Measurements from ENCODE around the gene BATF2.
A peak's percentile ranks its signal among the peaks of the same experiment; 100 is the strongest.
"Not testable (repeated sequence)": the region's sequence is repeated elsewhere in the genome, so short reads cannot be mapped to it uniquely, and the experiment has no call there.

Gene BATF2

DNA sequence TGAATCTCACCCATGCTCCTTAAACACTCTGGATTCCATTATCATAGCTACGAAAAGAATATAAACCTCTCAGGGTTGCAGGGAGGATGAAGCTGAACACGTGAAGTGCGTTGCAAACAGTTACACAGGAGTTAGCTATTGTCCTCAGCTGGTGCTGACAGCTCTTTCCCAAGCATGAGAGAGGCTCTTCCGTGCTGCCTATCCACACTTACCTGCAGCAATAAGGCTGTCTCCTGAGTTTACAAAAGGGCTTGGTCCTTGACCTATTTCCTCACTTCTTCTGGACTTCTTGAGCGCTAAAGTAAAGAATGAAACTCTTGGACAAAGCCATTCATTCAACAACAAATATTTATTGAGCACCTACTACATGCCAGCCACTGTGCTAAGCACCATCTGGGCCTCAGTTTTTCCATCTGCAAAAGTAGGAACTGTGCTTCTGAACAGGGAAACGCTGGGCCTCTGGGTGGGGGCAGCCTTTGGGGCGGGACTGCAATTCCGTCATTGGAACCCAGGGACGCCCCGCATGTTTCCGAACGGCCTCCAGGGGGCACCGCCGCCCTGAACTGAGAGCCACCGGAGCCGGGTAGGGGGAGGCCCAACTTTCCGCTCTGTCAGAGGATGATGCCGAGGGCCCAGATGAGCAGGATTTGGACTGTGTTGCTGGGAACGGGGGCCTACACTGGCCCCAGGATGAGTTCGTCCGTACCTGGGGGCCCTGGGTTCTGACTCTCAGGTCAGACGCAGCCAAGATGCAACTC, 16.5 kb upstream of the BATF2 start:
- Histone ChIP-seq H3K9me3 (ENCODE audit: low read length) (no peaks in the 10 kb centered on the region), H3K4me1 (ENCODE audit: insufficient read depth, low read length) (peaks cover 13% of the 10 kb centered on the region), H3K36me3 (ENCODE audit: insufficient read depth, low read length) (peaks cover 8% of the 10 kb centered on the region), H3K27me3 (ENCODE audit: control insufficient read depth in 1 of 2, insufficient read depth in 2 of 2, low read length in 2 of 2) (no peaks in the 10 kb centered on the region), H3K4me3 (ENCODE audit: low read depth in 1 of 2, low read length in 2 of 2) (peak overlapping the region; percentile 82 to 92), H3K9ac (ENCODE audit: low read length) (peak overlapping the region; percentile 93), H3K27ac (ENCODE audit: low read depth, low read length) (peak overlapping the region; percentile 99)

DNA sequence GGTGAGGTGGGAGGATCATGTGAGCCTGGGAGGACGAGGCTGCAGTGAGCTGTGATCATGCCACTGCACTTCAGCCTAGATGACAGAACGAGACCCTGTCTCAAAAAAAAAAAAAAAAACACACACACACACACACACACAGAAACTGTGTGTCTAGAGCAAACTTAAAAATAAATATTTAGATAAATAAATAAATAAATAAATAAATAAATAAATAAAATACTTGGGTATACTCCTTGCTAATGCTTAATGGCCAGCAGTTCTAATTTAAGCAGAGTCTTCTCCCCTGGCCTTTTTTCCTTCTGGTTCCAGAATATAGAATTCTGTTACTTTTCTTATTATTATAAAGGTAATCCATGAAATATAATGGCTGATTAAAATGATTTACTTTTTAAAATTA, 12.1 kb upstream of the BATF2 start:
- no peaks in the 10 kb centered on the region for H3K9me3 ChIP-seq (ENCODE audit: low read length)
- H3K4me3 ChIP-seq (ENCODE audit: low read depth in 1 of 2, low read length in 2 of 2): no peak overlapping the region
- H3K4me1 ChIP-seq (ENCODE audit: insufficient read depth, low read length): peaks cover 8% of the 10 kb centered on the region
- H3K27ac ChIP-seq (ENCODE audit: low read depth, low read length): no peak overlapping the region
- no peak overlapping the region for H3K9ac ChIP-seq (ENCODE audit: low read length)
- H3K36me3 ChIP-seq (ENCODE audit: insufficient read depth, low read length): no peaks in the 10 kb centered on the region
- no peaks in the 10 kb centered on the region for H3K27me3 ChIP-seq (ENCODE audit: control insufficient read depth in 1 of 2, insufficient read depth in 2 of 2, low read length in 2 of 2)

DNA sequence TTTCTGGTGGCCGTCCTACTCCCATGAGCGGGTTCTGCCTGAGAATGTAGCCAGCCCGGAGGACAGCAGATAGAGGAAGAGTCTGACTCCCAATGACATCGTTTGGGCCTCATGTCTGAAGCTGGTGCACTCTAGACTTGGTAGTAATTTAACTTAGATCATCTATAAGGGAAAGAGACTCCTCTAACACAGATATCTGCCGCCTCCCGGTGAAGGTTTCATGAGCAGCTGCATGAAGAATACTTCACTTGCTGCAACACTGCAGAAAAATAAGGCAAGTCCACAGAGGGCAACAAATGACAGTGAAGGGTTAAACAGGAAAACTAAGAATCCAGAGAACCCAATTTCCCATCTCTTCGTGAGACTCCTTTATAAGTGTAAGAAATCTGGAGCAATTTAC, 11.2 kb upstream of the BATF2 start:
- Histone ChIP-seq H3K9me3 (ENCODE audit: low read length) (no peaks in the 10 kb centered on the region), H3K36me3 (ENCODE audit: insufficient read depth, low read length) (no peaks in the 10 kb centered on the region), H3K9ac (ENCODE audit: low read length) (no peak overlapping the region), H3K4me1 (ENCODE audit: insufficient read depth, low read length) (peaks cover 3% of the 10 kb centered on the region), H3K27me3 (ENCODE audit: control insufficient read depth in 1 of 2, insufficient read depth in 2 of 2, low read length in 2 of 2) (no peaks in the 10 kb centered on the region), H3K27ac (ENCODE audit: low read depth, low read length) (no peak overlapping the region), H3K4me3 (ENCODE audit: low read depth in 1 of 2, low read length in 2 of 2) (no peak overlapping the region)

DNA sequence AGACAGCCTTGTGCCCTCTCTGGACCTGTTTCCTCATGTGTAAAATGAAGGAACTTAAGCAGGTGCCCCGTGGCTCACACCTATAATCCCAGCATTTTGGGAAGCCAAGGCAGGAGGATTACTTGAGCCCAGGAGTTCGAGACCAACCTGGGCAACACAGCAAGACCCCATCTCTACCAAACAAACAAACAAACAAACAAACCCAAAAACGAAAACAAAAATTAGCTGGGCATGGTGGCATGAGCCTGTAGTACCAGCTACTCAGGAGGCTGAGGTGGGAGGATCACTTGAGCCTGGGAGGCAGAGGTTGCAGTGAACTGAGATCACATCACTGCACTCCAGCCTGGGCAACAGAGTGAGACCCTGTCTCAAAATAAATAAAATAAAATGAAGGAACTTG, 7.2 kb upstream of the BATF2 start:
- H3K4me3 ChIP-seq (ENCODE audit: low read depth in 1 of 2, low read length in 2 of 2): not testable (repeated sequence)

DNA sequence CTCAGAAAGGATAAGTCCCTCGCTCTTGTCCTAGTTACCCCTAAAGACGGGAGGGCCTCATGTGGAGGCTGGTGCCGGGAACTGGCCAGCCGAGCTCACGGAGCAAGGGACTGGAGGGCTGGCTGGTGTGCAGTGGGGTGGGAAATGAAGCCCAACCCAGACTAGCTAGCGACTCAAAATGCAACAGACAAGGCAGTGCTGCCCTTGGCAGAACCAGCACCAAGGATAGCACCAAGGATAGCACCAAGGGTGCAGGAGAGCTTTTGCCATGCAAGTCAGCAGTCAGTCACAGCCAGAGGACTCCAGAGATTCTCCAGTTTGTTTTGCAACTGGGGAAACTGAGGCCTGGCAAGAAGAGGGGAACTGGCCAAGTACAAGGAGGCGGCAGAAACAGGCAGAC, 6.5 kb upstream of the BATF2 start:
- Histone ChIP-seq H3K27ac (ENCODE audit: low read depth, low read length) (no peak overlapping the region), H3K4me1 (ENCODE audit: insufficient read depth, low read length) (no peaks in the 10 kb centered on the region), H3K4me3 (ENCODE audit: low read depth in 1 of 2, low read length in 2 of 2) (no peak overlapping the region), H3K9me3 (ENCODE audit: low read length) (no peaks in the 10 kb centered on the region), H3K9ac (ENCODE audit: low read length) (no peak overlapping the region), H3K36me3 (ENCODE audit: insufficient read depth, low read length) (no peaks in the 10 kb centered on the region), H3K27me3 (ENCODE audit: control insufficient read depth in 1 of 2, insufficient read depth in 2 of 2, low read length in 2 of 2) (no peaks in the 10 kb centered on the region)

More for the DNA sequence above, 7.2 kb upstream of the BATF2 start:
- not testable (repeated sequence) for H3K36me3 ChIP-seq (ENCODE audit: insufficient read depth, low read length); H3K9me3 ChIP-seq (ENCODE audit: low read length); H3K4me1 ChIP-seq (ENCODE audit: insufficient read depth, low read length); H3K27me3 ChIP-seq (ENCODE audit: control insufficient read depth in 1 of 2, insufficient read depth in 2 of 2, low read length in 2 of 2); H3K9ac ChIP-seq (ENCODE audit: low read length); H3K27ac ChIP-seq (ENCODE audit: low read depth, low read length)

DNA sequence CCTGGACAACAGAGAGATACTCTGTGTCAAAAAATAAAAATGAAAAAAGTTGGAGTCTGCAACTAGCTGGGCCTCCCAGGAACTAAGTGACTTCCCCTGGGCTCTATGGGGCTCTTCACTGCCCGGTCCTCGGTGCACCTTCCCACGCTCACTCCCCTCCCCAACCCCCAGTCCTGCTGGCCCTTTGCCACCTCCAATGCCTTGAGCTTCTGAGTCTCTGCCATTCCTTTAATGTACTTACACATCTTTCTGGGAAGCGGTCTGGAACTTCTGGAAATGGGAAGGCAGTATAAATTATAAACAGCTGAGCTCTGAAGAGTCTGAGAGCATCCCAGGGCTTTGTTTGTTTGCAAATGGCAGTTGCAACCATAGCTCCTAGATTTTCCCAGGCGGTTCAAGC, 5.9 kb upstream of the BATF2 start:
- Histone ChIP-seq H3K9me3 (ENCODE audit: low read length) (no peaks in the 10 kb centered on the region), H3K36me3 (ENCODE audit: insufficient read depth, low read length) (no peaks in the 10 kb centered on the region), H3K27me3 (ENCODE audit: control insufficient read depth in 1 of 2, insufficient read depth in 2 of 2, low read length in 2 of 2) (no peaks in the 10 kb centered on the region), H3K27ac (ENCODE audit: low read depth, low read length) (no peak overlapping the region), H3K9ac (ENCODE audit: low read length) (no peak overlapping the region), H3K4me3 (ENCODE audit: low read depth in 1 of 2, low read length in 2 of 2) (no peak overlapping the region), H3K4me1 (ENCODE audit: insufficient read depth, low read length) (no peaks in the 10 kb centered on the region)

DNA sequence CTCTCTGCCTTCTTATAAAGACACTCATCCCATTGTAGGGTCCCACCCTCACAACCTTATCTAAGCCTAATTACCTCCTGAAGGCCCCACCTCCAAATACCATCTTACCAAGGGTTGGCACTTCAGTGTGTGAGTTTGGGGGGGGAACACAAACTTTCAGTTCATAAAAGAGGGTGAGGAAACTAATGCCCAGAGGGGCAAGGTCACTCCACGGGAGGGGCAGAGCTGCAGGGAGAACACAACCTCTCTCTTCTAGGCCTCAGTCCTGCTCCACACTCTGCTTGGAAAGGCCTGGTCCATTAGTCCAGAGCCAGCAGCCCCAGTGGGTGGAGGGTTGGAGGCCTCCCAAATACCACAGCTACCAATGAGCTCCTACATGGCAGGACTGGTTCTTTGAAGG, 2.7 kb upstream of the BATF2 start:
- Histone ChIP-seq H3K9ac (ENCODE audit: low read length) (no peak overlapping the region), H3K36me3 (ENCODE audit: insufficient read depth, low read length) (no peaks in the 10 kb centered on the region), H3K27ac (ENCODE audit: low read depth, low read length) (no peak overlapping the region), H3K27me3 (ENCODE audit: control insufficient read depth in 1 of 2, insufficient read depth in 2 of 2, low read length in 2 of 2) (no peaks in the 10 kb centered on the region), H3K4me3 (ENCODE audit: low read depth in 1 of 2, low read length in 2 of 2) (no peak overlapping the region), H3K9me3 (ENCODE audit: low read length) (no peaks in the 10 kb centered on the region), H3K4me1 (ENCODE audit: insufficient read depth, low read length) (peaks cover 21% of the 10 kb centered on the region)

DNA sequence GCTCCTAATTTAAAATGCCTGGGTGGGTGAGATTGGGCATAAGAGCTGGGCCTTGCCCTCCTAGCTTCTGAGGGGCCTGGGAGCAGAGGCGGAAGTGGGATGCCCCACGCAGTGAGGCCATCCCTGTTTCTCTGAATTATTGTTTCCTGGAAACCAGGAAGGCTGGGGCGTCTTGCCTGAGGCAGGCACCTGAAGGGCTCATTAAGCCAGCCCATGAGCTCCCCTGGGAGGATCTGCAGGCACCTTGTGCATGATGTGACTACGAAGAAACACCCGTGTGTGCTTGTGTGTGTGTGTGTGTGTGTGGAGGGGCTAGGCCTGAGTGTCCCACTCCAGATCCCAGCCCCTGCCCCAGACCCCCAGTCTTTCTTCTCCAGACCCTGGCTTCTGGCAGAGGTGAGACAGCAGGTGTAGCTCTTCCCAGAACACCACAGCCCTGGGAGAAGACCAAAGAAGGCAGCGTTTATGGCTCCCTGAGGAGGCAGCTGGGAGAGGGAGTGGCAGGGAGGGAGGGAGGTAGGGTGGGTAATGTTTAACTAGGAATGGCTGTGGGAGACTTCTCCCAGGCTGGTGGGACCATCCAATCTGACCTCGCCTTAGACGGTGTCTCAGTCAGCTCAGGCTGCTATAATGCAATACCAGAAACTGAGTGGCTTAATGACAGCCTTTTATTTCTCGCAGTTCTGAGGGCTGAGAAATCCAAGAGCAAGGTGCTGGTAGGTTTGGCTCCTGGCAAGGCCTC, 2.1 kb upstream of the BATF2 start:
- Histone ChIP-seq H3K36me3 (ENCODE audit: insufficient read depth, low read length) (no peaks in the 10 kb centered on the region), H3K27ac (ENCODE audit: low read depth, low read length) (no peak overlapping the region), H3K4me1 (ENCODE audit: insufficient read depth, low read length) (peaks cover 21% of the 10 kb centered on the region), H3K27me3 (ENCODE audit: control insufficient read depth in 1 of 2, insufficient read depth in 2 of 2, low read length in 2 of 2) (no peaks in the 10 kb centered on the region), H3K9ac (ENCODE audit: low read length) (no peak overlapping the region), H3K9me3 (ENCODE audit: low read length) (no peaks in the 10 kb centered on the region), H3K4me3 (ENCODE audit: low read depth in 1 of 2, low read length in 2 of 2) (no peak overlapping the region)

DNA sequence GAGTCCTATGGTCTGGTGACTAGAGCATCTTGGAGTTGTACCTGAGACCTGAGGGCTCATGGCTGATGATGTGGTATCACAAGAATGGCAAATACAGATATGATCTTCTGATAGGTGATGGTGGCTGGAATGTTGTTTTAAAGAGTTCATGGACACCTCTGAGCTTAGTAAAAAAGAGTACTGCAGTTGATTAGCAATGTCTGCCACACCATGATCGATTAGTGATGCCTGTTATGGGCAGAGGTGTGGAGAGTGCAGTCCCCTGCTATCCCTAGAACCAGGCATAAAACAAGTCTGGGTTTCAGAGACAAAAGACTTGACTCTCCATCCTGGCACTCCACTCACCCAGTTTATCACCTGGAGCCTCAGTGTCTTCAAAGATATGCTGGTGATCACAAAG, 1.4 kb upstream of the BATF2 start:
- Histone ChIP-seq H3K9me3 (ENCODE audit: low read length) (no peaks in the 10 kb centered on the region), H3K9ac (ENCODE audit: low read length) (no peak overlapping the region), H3K27ac (ENCODE audit: low read depth, low read length) (no peak overlapping the region)

DNA sequence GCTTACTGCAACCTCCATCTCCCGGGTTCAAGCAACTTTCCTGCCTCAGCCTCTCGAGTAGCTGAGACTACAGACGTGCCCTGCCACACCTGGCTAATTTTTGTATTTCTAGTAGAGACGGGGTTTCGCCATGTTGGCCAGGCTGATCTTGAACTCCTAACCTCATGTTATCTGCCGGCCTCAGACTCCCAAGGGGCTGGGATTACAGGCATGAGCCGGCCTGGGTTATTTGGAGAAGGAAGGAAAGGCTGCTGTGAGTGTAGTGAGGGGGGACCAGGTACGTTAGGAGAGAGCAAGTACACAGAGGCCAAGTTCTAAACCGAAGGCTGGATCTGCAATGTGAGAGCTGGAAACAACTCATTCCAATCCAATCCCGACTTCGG, 453 bp downstream of the BATF2 start:
- Histone ChIP-seq H3K9me3 (ENCODE audit: low read length) (no peaks in the 10 kb centered on the region), H3K4me1 (ENCODE audit: insufficient read depth, low read length) (peaks cover 21% of the 10 kb centered on the region), H3K4me3 (ENCODE audit: low read depth in 1 of 2, low read length in 2 of 2) (peak overlapping the region; percentile 51 to 88), H3K36me3 (ENCODE audit: insufficient read depth, low read length) (no peaks in the 10 kb centered on the region), H3K27me3 (ENCODE audit: control insufficient read depth in 1 of 2, insufficient read depth in 2 of 2, low read length in 2 of 2) (no peaks in the 10 kb centered on the region), H3K27ac (ENCODE audit: low read depth, low read length) (peak overlapping the region; percentile 64), H3K9ac (ENCODE audit: low read length) (peak overlapping the region; percentile 91)

More for the DNA sequence above, 1.4 kb upstream of the BATF2 start:
- H3K27me3 ChIP-seq (ENCODE audit: control insufficient read depth in 1 of 2, insufficient read depth in 2 of 2, low read length in 2 of 2): no peaks in the 10 kb centered on the region
- H3K36me3 ChIP-seq (ENCODE audit: insufficient read depth, low read length): no peaks in the 10 kb centered on the region
- no peak overlapping the region for H3K4me3 ChIP-seq (ENCODE audit: low read depth in 1 of 2, low read length in 2 of 2)
- peaks cover 21% of the 10 kb centered on the region for H3K4me1 ChIP-seq (ENCODE audit: insufficient read depth, low read length)

DNA sequence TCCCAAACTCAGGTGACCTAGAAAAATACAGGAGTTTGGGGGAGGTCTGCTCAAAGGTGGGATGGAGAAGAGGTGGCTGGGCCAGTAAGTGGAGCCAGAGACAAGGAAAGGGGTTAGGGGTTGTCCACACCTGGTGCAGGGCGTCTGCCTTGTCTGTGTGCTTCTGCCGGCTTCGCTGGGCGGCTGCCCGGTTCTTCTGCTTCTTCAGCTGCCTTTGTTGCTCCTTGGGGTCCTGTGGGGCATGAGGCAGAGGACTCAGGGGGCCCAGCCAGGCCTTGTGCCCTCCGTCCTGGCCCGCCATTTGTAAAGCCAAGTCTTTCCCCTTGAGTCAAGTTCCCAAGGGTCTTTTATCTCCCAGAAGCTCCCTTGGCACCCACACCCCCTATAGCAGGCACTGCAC, 2.5 kb downstream of the BATF2 start:
- Histone ChIP-seq H3K9ac (ENCODE audit: low read length) (no peak overlapping the region), H3K9me3 (ENCODE audit: low read length) (no peaks in the 10 kb centered on the region), H3K4me3 (ENCODE audit: low read depth in 1 of 2, low read length in 2 of 2) (no peak overlapping the region), H3K4me1 (ENCODE audit: insufficient read depth, low read length) (peaks cover 23% of the 10 kb centered on the region), H3K27me3 (ENCODE audit: control insufficient read depth in 1 of 2, insufficient read depth in 2 of 2, low read length in 2 of 2) (no peaks in the 10 kb centered on the region), H3K27ac (ENCODE audit: low read depth, low read length) (no peak overlapping the region), H3K36me3 (ENCODE audit: insufficient read depth, low read length) (no peaks in the 10 kb centered on the region)

Data from muscle layer of colon (tissue), 2 donors.